Vagina (tissue), 2 donors: ENCODE results near the gene RNF111.

ENCODE experiments used
- CTCF ChIP-seq, 3 experiments: fragments of 450-650 bp in 2 of 3; fragments of 200-600 bp in 1 of 3; sonication (generic) in 1 of 3; IDR thresholded peaks; one replicate each; pipeline ENCODE4 v1.5.1; 2017 to 2019; ENCODE audit warnings: antibody characterized with exemption in 3 of 3, mild to moderate bottlenecking in 2 of 3, moderate library complexity in 2 of 3
- POLR2AphosphoS5 ChIP-seq, 2 donors: sonication (generic); formaldehyde crosslinking; IDR thresholded peaks; one replicate each; pipeline ENCODE4 v1.9.0; 2017; ENCODE audit warnings: antibody characterized with exemption in 2 of 2, mild to moderate bottlenecking in 2 of 2, low read depth in 1 of 2; ENCODE audit not compliant: insufficient read depth in 1 of 2

- TF ChIP-seq CTCF (IDR thresholded peaks at IDR 0.05) (no peak), POLR2AphosphoS5 (IDR thresholded peaks at IDR 0.05; ENCODE audit: insufficient read depth in 1 of 2, low read depth in 1 of 2) (no peak)
Measured at GRCh38 chr15:59131969-59132562, 144.6 kb downstream of the RNF111 start.
